ENCODE results near the gene SLC45A2. TPM values are rescaled to one million over a fixed set of nuclear protein-coding genes. Genes with fewer than 3 reads are reported as not detected.

The SLC45A2 gene
- total and polyA plus RNA-seq, 4 donors, result 0.03 to 0.40 TPM; not detected in 2

DNA sequence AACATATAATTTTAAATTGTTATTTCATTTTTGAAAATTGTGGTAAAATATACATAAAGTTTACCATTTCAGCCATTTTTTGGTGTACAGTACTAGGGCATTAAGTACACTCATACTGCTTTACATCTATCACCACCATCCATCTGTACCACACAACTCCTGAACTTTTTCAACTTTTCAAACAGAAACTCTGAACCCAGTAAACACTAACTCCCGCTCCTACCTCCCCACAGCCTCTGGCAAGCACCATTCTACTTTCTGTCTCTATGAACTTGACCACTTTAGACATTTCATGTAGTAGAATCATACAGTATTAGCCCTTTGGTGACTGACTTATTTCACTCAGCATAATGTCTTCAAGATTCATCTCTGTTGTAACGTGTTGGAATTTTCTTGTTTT lies 8.4 kb upstream of the SLC45A2 start:
- Histone ChIP-seq H3K4me1 (ENCODE audit: control insufficient read depth in 5 of 5, insufficient read depth in 5 of 5, low read length in 5 of 5) (peaks cover 0 to 6% (median 0%) of the 10 kb centered on the region in 5 donors), H3K9ac (ENCODE audit: insufficient read depth in 1 of 2, low read length in 2 of 2) (no peak overlapping the region), H3K36me3 (ENCODE audit: control insufficient read depth in 4 of 4, insufficient read depth in 4 of 4, low read length in 4 of 4) (peaks cover 0 to 11% (median 9%) of the 10 kb centered on the region in 4 donors), H3K4me3 (no peak overlapping the region), H3K27me3 (ENCODE audit: control insufficient read depth in 3 of 3, insufficient read depth in 3 of 3, low read length in 2 of 3) (no peaks in the 10 kb centered on the region), H3K9me3 (ENCODE audit: control insufficient read depth in 4 of 4, insufficient read depth in 3 of 4, low read length in 3 of 4) (no peaks in the 10 kb centered on the region), H3K27ac (ENCODE audit: low read depth in 1 of 2, low read length in 1 of 2) (no peak overlapping the region)
- TF ChIP-seq, protein P1, sequence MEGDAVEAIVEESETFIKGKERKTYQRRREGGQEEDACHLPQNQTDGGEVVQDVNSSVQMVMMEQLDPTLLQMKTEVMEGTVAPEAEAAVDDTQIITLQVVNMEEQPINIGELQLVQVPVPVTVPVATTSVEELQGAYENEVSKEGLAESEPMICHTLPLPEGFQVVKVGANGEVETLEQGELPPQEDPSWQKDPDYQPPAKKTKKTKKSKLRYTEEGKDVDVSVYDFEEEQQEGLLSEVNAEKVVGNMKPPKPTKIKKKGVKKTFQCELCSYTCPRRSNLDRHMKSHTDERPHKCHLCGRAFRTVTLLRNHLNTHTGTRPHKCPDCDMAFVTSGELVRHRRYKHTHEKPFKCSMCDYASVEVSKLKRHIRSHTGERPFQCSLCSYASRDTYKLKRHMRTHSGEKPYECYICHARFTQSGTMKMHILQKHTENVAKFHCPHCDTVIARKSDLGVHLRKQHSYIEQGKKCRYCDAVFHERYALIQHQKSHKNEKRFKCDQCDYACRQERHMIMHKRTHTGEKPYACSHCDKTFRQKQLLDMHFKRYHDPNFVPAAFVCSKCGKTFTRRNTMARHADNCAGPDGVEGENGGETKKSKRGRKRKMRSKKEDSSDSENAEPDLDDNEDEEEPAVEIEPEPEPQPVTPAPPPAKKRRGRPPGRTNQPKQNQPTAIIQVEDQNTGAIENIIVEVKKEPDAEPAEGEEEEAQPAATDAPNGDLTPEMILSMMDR (IDR thresholded peaks at IDR 0.05; ENCODE audit: control extremely low read depth, extremely low read depth), result no peak
- 91 to 92% methylated on average over 2 of the region's 2 CpGs for WGBS, 2 donors
- DNase-seq (no peak), ATAC-seq (ENCODE audit: insufficient read depth, low FRiP score) (no peak)

DNA sequence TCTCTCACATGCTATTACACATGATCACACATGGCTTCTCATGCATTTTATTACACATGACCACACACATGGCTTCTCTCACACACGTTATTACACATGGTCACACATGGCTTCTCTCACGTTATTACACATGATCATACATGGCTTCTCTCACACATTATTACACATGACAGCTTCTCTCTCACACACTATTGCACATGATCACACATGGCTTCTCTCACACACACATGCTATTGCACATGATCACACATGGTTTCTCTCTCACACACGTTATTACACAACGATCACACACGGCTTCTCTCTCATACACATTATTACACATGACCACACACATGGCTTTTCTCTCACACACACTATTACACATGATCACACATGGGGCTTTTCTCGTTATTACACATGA lies 954 bp upstream of the SLC45A2 start:
- ATAC-seq (ENCODE audit: insufficient read depth, low FRiP score), result no peak
- 96% methylated on average over 6 of the region's 6 CpGs for WGBS, 2 donors
- H3K9me3 ChIP-seq (ENCODE audit: control insufficient read depth in 4 of 4, insufficient read depth in 3 of 4, low read length in 3 of 4), result no peaks in the 10 kb centered on the region
- H3K4me3 ChIP-seq, result no peak overlapping the region
- H3K36me3 ChIP-seq (ENCODE audit: control insufficient read depth in 4 of 4, insufficient read depth in 4 of 4, low read length in 4 of 4), result peaks cover 0 to 12% (median 8%) of the 10 kb centered on the region in 4 donors
- no peak overlapping the region for H3K9ac ChIP-seq (ENCODE audit: insufficient read depth in 1 of 2, low read length in 2 of 2)
- DNase-seq, result no peak
- TF ChIP-seq, protein P1 (IDR thresholded peaks at IDR 0.05; ENCODE audit: control extremely low read depth, extremely low read depth), result no peak
- H3K27me3 ChIP-seq (ENCODE audit: control insufficient read depth in 3 of 3, insufficient read depth in 3 of 3, low read length in 2 of 3), result no peaks in the 10 kb centered on the region
- no peak overlapping the region for H3K27ac ChIP-seq (ENCODE audit: low read depth in 1 of 2, low read length in 1 of 2)
- H3K4me1 ChIP-seq (ENCODE audit: control insufficient read depth in 5 of 5, insufficient read depth in 5 of 5, low read length in 5 of 5), result peaks cover 0 to 7% (median 0%) of the 10 kb centered on the region in 5 donors

DNA sequence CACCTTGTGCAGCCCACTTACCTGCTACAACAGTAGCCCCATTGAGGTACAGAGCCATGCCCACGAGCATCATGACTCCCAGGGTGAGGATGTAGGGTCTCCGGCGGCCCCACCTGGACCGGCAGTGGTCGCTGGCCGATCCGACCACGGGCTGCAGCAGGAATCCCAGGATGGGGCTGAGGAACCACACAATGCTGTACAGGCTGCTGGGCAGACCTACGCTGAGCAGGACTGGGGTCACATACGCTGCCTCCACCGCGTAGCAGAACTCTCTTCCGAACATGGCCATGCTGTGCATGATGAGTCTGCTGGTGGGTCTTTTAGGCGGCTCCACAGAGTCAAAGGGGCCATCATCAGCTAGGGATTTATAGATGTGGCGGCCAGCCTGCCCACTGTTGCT lies 315 bp downstream of the SLC45A2 start:
- H3K36me3 ChIP-seq (ENCODE audit: control insufficient read depth in 4 of 4, insufficient read depth in 4 of 4, low read length in 4 of 4), result peaks cover 0 to 12% (median 6%) of the 10 kb centered on the region in 4 donors
- H3K9me3 ChIP-seq (ENCODE audit: control insufficient read depth in 4 of 4, insufficient read depth in 3 of 4, low read length in 3 of 4), result no peaks in the 10 kb centered on the region
- no peak overlapping the region for H3K9ac ChIP-seq (ENCODE audit: insufficient read depth in 1 of 2, low read length in 2 of 2)
- H3K27ac ChIP-seq (ENCODE audit: low read depth in 1 of 2, low read length in 1 of 2), result no peak overlapping the region
- DNase-seq (no peak), ATAC-seq (ENCODE audit: insufficient read depth, low FRiP score) (no peak)
- no peaks in the 10 kb centered on the region for H3K27me3 ChIP-seq (ENCODE audit: control insufficient read depth in 3 of 3, insufficient read depth in 3 of 3, low read length in 2 of 3)
- H3K4me3 ChIP-seq, result no peak overlapping the region
- peaks cover 0 to 7% (median 0%) of the 10 kb centered on the region in 5 donors for H3K4me1 ChIP-seq (ENCODE audit: control insufficient read depth in 5 of 5, insufficient read depth in 5 of 5, low read length in 5 of 5)
- 97 to 98% methylated on average over 15 of the region's 15 CpGs for WGBS, 2 donors
- TF ChIP-seq, protein P1 (IDR thresholded peaks at IDR 0.05; ENCODE audit: control extremely low read depth, extremely low read depth), result no peak
